HepG2 (cell line): Measurements from ENCODE around the gene SH3PXD2A. TPM values are rescaled to one million over a fixed set of nuclear protein-coding genes. Genes with fewer than 3 reads are reported as not detected.

Experiments
- ARNT ChIP-seq: fragments of 450-650 bp; IDR thresholded peaks from 2 replicates; pipeline ENCODE4 v1.6.1; 2017
- FOXK1 ChIP-seq: sonication (generic); formaldehyde crosslinking; IDR thresholded peaks from 2 replicates; pipeline ENCODE4 v1.4.0; 2020; ENCODE audit warnings: low read depth, missing genetic modification reagents, borderline replicate concordance
- MYC ChIP-seq: sonication (generic); formaldehyde crosslinking; IDR thresholded peaks from 2 replicates; pipeline ENCODE4 v1.9.0; 2021; ENCODE audit warnings: missing genetic modification reagents, borderline replicate concordance
- PCBP2 ChIP-seq: fragments of 200-400 bp; formaldehyde crosslinking; optimal IDR thresholded peaks from 2 replicates; pipeline ENCODE3; 2018; ENCODE audit warnings: low read length, low read depth; ENCODE audit not compliant: poor library complexity, severe bottlenecking
- RCOR2 ChIP-seq: IDR thresholded peaks from 2 replicates; pipeline ENCODE4 v1.6.1; 2016; ENCODE audit warnings: missing biosample characterization, missing genetic modification reagents
- RXRB ChIP-seq: IDR thresholded peaks from 2 replicates; pipeline ENCODE4 v1.6.1; 2016; ENCODE audit warnings: borderline replicate concordance, missing genetic modification reagents, missing compliant biosample characterization
- SSRP1 ChIP-seq: IDR thresholded peaks from 2 replicates; pipeline ENCODE4 v1.6.1; 2016; ENCODE audit warnings: control low read depth
- TFAP4 ChIP-seq: sonication (generic); IDR thresholded peaks from 2 replicates; pipeline ENCODE4 v1.6.1; 2016; ENCODE audit warnings: low read depth, borderline replicate concordance
- TOPORS ChIP-seq: sonication (generic); formaldehyde crosslinking; IDR thresholded peaks from 2 replicates; pipeline ENCODE4 v1.8.0; 2023; ENCODE audit warnings: mild to moderate bottlenecking, missing genetic modification reagents
- TSC22D2 ChIP-seq: sonication (generic); formaldehyde crosslinking; IDR thresholded peaks from 2 replicates; pipeline ENCODE4 v1.5.1; 2020; ENCODE audit warnings: missing genetic modification reagents, mild to moderate bottlenecking, borderline replicate concordance
- ZBTB2 ChIP-seq: sonication (generic); formaldehyde crosslinking; IDR thresholded peaks from 2 replicates; pipeline ENCODE4 v1.8.0; 2022; ENCODE audit warnings: low read depth, missing genetic modification reagents
- ZBTB20 ChIP-seq: sonication (generic); formaldehyde crosslinking; IDR thresholded peaks from 2 replicates; pipeline ENCODE4 v1.8.1; 2023; ENCODE audit warnings: missing genetic modification reagents, low read depth, mild to moderate bottlenecking, borderline replicate concordance
- ZBTB7B ChIP-seq: sonication (generic); formaldehyde crosslinking; IDR thresholded peaks from 2 replicates; pipeline ENCODE4 v1.4.0; 2020; ENCODE audit warnings: missing genetic modification reagents
- ZFP82 ChIP-seq: sonication (generic); formaldehyde crosslinking; IDR thresholded peaks from 2 replicates; pipeline ENCODE4 v1.5.1; 2020; ENCODE audit warnings: mild to moderate bottlenecking, missing genetic modification reagents, borderline replicate concordance
- ZNF232 ChIP-seq: sonication (generic); formaldehyde crosslinking; IDR thresholded peaks from 2 replicates; pipeline ENCODE4 v1.4.0; 2020; ENCODE audit warnings: missing genetic modification reagents, borderline replicate concordance
- ZNF317 ChIP-seq: sonication (generic); formaldehyde crosslinking; IDR thresholded peaks from 2 replicates; pipeline ENCODE4 v1.5.0; 2020; ENCODE audit warnings: mild to moderate bottlenecking, missing genetic modification reagents
- ZNF331 ChIP-seq: sonication (generic); formaldehyde crosslinking; IDR thresholded peaks from 2 replicates; pipeline ENCODE4 v1.4.0; 2020; ENCODE audit warnings: missing genetic modification reagents
- ZNF607 ChIP-seq: sonication (generic); formaldehyde crosslinking; IDR thresholded peaks from 2 replicates; pipeline ENCODE4 v1.5.1; 2020; ENCODE audit warnings: missing genetic modification reagents, mild to moderate bottlenecking, borderline replicate concordance
- ZNF644 ChIP-seq: IDR thresholded peaks from 2 replicates; pipeline ENCODE4 v1.6.1; 2016; ENCODE audit warnings: low read depth
- ZNF780A ChIP-seq: sonication (generic); formaldehyde crosslinking; IDR thresholded peaks from 2 replicates; pipeline ENCODE4 v1.8.0; 2022; ENCODE audit warnings: mild to moderate bottlenecking, missing genetic modification reagents, moderate library complexity
- polyA plus RNA-seq, 8 experiments: library from polyadenylated mRNA; depleted of rRNA in 3 of 8; stranded (reverse) in 7 of 8; unstranded in 1 of 8; fragments of >200 nt; fragmentation: Illumina TruSeq in 4 of 8; extraction: Trizol in 4 of 8; gene quantifications; 2 replicates each; pipeline versions ENCODE4 v1.2.1 to v1.2.3, GENCODE V29; 2011 to 2016; ENCODE audit warnings: low read depth in 4 of 8, missing spikeins in 1 of 8, mixed read lengths in 1 of 8; ENCODE audit not compliant: insufficient read depth in 1 of 8
- total RNA-seq, 5 experiments: library from RNA; depleted of rRNA; stranded (reverse); fragments of >200 nt; fragmentation: Illumina TruSeq; extraction: Trizol; gene quantifications; 2 replicates each; pipeline ENCODE4 v1.2.3, GENCODE V29; 2016; ENCODE audit warnings: low read depth in 1 of 5
- TF ChIP-seq, protein P1 (sequence below): sonication (generic); formaldehyde crosslinking; IDR thresholded peaks from 2 replicates; pipeline ENCODE4 v1.5.1; 2020; ENCODE audit warnings: missing genetic modification reagents, mild to moderate bottlenecking, borderline replicate concordance
- TF ChIP-seq, protein P2 (sequence below), 2 experiments: IDR thresholded peaks; 2 replicates each; pipeline ENCODE4 v1.6.1; 2011 to 2012; ENCODE audit warnings: low read length in 2 of 2, borderline replicate concordance in 1 of 2, low read depth in 1 of 2, mild to moderate bottlenecking in 1 of 2, moderate library complexity in 1 of 2

SH3PXD2A gene
- total and polyA plus RNA-seq, 2 of the 13 experiments (the other 11 are each of a cell fraction or from before 2014, with no cell fraction given), result 11.1 to 11.3 TPM

- no peak for TF ChIP-seq TOPORS (CRISPR knock-in tag)
- peak; percentile 32 for TF ChIP-seq PCBP2
- TF ChIP-seq RCOR2 (CRISPR knock-in tag), result peak; percentile 67; the same call in 1 of the 2 replicates
- peak; percentile 91; the same call in 1 of the 2 replicates for TF ChIP-seq ZFP82 (CRISPR knock-in tag)
- 0 out of 2 replicates have a peak, but pooled peaks have one; percentile 33 for TF ChIP-seq ZBTB20 (CRISPR knock-in tag)
- TF ChIP-seq ZNF607, result 0 out of 2 replicates have a peak, but pooled peaks have one; percentile 33
- no peak for TF ChIP-seq ZNF644 (CRISPR knock-in tag)
- peak; percentile 49; the same call in 1 of the 2 replicates for TF ChIP-seq FOXK1 (CRISPR knock-in tag)
- TF ChIP-seq ARNT, result no peak
- TF ChIP-seq ZNF232 (CRISPR knock-in tag), result 0 out of 2 replicates have a peak, but pooled peaks have one; percentile 54
- TF ChIP-seq TFAP4, result peak; percentile 26; the same call in 1 of the 2 replicates
- no peak for TF ChIP-seq ZBTB7B (CRISPR knock-in tag)
- TF ChIP-seq SSRP1 (CRISPR knock-in tag), result no peak
- TF ChIP-seq, protein P1, sequence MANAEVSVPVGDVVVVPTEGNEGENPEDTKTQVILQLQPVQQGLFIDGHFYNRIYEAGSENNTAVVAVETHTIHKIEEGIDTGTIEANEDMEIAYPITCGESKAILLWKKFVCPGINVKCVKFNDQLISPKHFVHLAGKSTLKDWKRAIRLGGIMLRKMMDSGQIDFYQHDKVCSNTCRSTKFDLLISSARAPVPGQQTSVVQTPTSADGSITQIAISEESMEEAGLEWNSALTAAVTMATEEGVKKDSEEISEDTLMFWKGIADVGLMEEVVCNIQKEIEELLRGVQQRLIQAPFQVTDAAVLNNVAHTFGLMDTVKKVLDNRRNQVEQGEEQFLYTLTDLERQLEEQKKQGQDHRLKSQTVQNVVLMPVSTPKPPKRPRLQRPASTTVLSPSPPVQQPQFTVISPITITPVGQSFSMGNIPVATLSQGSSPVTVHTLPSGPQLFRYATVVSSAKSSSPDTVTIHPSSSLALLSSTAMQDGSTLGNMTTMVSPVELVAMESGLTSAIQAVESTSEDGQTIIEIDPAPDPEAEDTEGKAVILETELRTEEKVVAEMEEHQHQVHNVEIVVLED (CRISPR knock-in tag), result 0 out of 2 replicates have a peak, but pooled peaks have one; percentile 18
- TF ChIP-seq ZBTB2 (CRISPR knock-in tag), result 0 out of 2 replicates have a peak, but pooled peaks have one; percentile 22
- TF ChIP-seq, protein P2, sequence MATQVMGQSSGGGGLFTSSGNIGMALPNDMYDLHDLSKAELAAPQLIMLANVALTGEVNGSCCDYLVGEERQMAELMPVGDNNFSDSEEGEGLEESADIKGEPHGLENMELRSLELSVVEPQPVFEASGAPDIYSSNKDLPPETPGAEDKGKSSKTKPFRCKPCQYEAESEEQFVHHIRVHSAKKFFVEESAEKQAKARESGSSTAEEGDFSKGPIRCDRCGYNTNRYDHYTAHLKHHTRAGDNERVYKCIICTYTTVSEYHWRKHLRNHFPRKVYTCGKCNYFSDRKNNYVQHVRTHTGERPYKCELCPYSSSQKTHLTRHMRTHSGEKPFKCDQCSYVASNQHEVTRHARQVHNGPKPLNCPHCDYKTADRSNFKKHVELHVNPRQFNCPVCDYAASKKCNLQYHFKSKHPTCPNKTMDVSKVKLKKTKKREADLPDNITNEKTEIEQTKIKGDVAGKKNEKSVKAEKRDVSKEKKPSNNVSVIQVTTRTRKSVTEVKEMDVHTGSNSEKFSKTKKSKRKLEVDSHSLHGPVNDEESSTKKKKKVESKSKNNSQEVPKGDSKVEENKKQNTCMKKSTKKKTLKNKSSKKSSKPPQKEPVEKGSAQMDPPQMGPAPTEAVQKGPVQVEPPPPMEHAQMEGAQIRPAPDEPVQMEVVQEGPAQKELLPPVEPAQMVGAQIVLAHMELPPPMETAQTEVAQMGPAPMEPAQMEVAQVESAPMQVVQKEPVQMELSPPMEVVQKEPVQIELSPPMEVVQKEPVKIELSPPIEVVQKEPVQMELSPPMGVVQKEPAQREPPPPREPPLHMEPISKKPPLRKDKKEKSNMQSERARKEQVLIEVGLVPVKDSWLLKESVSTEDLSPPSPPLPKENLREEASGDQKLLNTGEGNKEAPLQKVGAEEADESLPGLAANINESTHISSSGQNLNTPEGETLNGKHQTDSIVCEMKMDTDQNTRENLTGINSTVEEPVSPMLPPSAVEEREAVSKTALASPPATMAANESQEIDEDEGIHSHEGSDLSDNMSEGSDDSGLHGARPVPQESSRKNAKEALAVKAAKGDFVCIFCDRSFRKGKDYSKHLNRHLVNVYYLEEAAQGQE (IDR thresholded peaks at IDR 0.05; ENCODE audit: borderline replicate concordance in 1 of 2, low read depth in 1 of 2, low read length in 2 of 2), result peak in 1 of 2 experiments; percentile 45; a peak in 1 of 4 replicates
- TF ChIP-seq ZNF317 (CRISPR knock-in tag), result 0 out of 2 replicates have a peak, but pooled peaks have one; percentile 62
- 0 out of 2 replicates have a peak, but pooled peaks have one; percentile 17 for TF ChIP-seq MYC (CRISPR knock-in tag)
- TF ChIP-seq ZNF780A, result no peak
- peak; percentile 48; the same call in 1 of the 2 replicates for TF ChIP-seq ZNF331 (CRISPR knock-in tag)
- TF ChIP-seq RXRB (CRISPR knock-in tag), result peak; percentile 66
- no peak for TF ChIP-seq TSC22D2 (CRISPR knock-in tag)
Measured at GRCh38 chr10:103833731-103834365, 21.5 kb downstream of the SH3PXD2A start (continued).
